Lung (tissue), 12 donors: Measurements from ENCODE around the gene CERS1. TPM values are rescaled to one million over a fixed set of nuclear protein-coding genes. Genes with fewer than 3 reads are reported as not detected.

Experiments
- ATAC-seq: fragments of 200-7000 bp; cut with Tn5 transposase; one replicate; pipeline ENCODE4 v1.9.1; 2020; ENCODE audit warnings: moderate number of reproducible peaks; ENCODE audit not compliant: insufficient read depth, low FRiP score
- DNase-seq, 3 donors: peaks; one replicate each; pipeline ENCODE4 v3.0.0-alpha.2; 2013 to 2017
- H3K27ac ChIP-seq, 2 donors: one replicate each; pipeline ENCODE4 v1.5.1; 2013; ENCODE audit warnings: mild to moderate bottlenecking in 2 of 2, moderate library complexity in 2 of 2, control low read depth in 1 of 2, inconsistent platforms in 1 of 2, low read depth in 1 of 2, low read length in 1 of 2
- H3K27me3 ChIP-seq, 3 donors: one replicate each; pipeline ENCODE4 v1.5.1; 2013; ENCODE audit warnings: low read length in 2 of 3; ENCODE audit not compliant: control insufficient read depth in 3 of 3, insufficient read depth in 3 of 3
- H3K36me3 ChIP-seq, 4 donors: one replicate each; pipeline ENCODE4 v1.5.1; 2013; ENCODE audit warnings: low read length in 4 of 4, mild to moderate bottlenecking in 1 of 4, moderate library complexity in 1 of 4; ENCODE audit not compliant: control insufficient read depth in 4 of 4, insufficient read depth in 4 of 4
- H3K4me1 ChIP-seq, 5 donors: one replicate each; pipeline ENCODE4 v1.5.1; 2013; ENCODE audit warnings: low read length in 5 of 5, mild to moderate bottlenecking in 2 of 5, moderate library complexity in 1 of 5; ENCODE audit not compliant: control insufficient read depth in 5 of 5, insufficient read depth in 5 of 5
- H3K4me3 ChIP-seq: one replicate; pipeline ENCODE4 v1.5.1; 2013; ENCODE audit warnings: mild to moderate bottlenecking, control low read depth, moderate library complexity
- H3K9ac ChIP-seq, 2 donors: one replicate each; pipeline ENCODE4 v1.5.1; 2013; ENCODE audit warnings: low read length in 2 of 2, control low read depth in 1 of 2; ENCODE audit not compliant: insufficient read depth in 1 of 2
- H3K9me3 ChIP-seq, 4 donors: one replicate each; pipeline ENCODE4 v1.5.1; 2013; ENCODE audit warnings: low read length in 3 of 4, mild to moderate bottlenecking in 1 of 4, moderate library complexity in 1 of 4; ENCODE audit not compliant: control insufficient read depth in 4 of 4, insufficient read depth in 3 of 4
- CTCF ChIP-seq: IDR thresholded peaks from 2 replicates; pipeline ENCODE4 v1.5.1; 2012; ENCODE audit warnings: mild to moderate bottlenecking; ENCODE audit errors: control extremely low read depth, extremely low read depth
- WGBS, 2 donors: extraction: QIAGEN DNeasy Blood & Tissue Kit; methylation state at CpG; one replicate each; pipeline ENCODE4 v1.1.7; 2013; 5-methylcytosine and 5-hydroxymethylcytosine counted together
- polyA plus RNA-seq, 2 donors: library from polyadenylated mRNA; stranded (reverse); fragments of 200-250 nt; gene quantifications; one replicate each; pipeline ENCODE4 v1.2.1, GENCODE V29; 2013
- total RNA-seq, 2 donors: library from RNA; depleted of rRNA in 1 of 2; stranded (reverse); fragments of >200 nt in 1 of 2; gene quantifications; one replicate each; pipeline ENCODE4 v1.2.1, GENCODE V29; 2014 to 2021
- donor health status: control.
- donor health status: control.
- donor health status: Bipolar disorder and iron deficiency.
- donor health status: healthy.
- donor health status: DM: yes; HTN: yes; CAD: no.

CERS1 gene
- total and polyA plus RNA-seq, 4 donors = 0.14 to 1.7 (median 0.35) TPM

GRCh38 chr19:18942692-18943091 is 46.7 kb upstream of the CERS1 start:
- Histone ChIP-seq H3K36me3 (peaks cover 0 to 3% (median under 1%) of the 10 kb centered on the region in 4 donors), H3K9me3 (no peaks in the 10 kb centered on the region), H3K27ac (no peak overlapping the region), H3K4me3 (no peak overlapping the region), H3K4me1 (peaks cover 0 to 12% (median 4%) of the 10 kb centered on the region in 5 donors), H3K27me3 (no peaks in the 10 kb centered on the region), H3K9ac (no peak overlapping the region)
- DNase-seq (no peak), ATAC-seq (no peak)
- no peak for TF ChIP-seq CTCF
- 90 to 91% methylated on average over 6 of the region's 6 CpGs for WGBS, 2 donors

- H3K36me3 ChIP-seq = peaks cover 0 to 3% (median 1%) of the 10 kb centered on the region in 4 donors
- DNase-seq (peak in 1 of 3 donors; percentile 16), ATAC-seq (no peak)
- H3K4me1 ChIP-seq = peaks cover 0 to 12% (median 4%) of the 10 kb centered on the region in 5 donors
- H3K4me3 ChIP-seq = no peak overlapping the region
- no peak for TF ChIP-seq CTCF
- peak overlapping the region in 1 of 2 donors; percentile 30 for H3K27ac ChIP-seq
- H3K9me3 ChIP-seq = no peaks in the 10 kb centered on the region
- WGBS, 2 donors = 56 to 59% methylated on average over 18 of the region's 18 CpGs
- H3K9ac ChIP-seq = peak overlapping the region in 1 of 2 donors; percentile 34
- no peaks in the 10 kb centered on the region for H3K27me3 ChIP-seq
Measured at GRCh38 chr19:18941628-18942354, 45.8 kb upstream of the CERS1 start.

GRCh38 chr19:18940769-18941627 is 45.0 kb upstream of the CERS1 start, which contains the start of gene HOMER3:
HOMER3 (minus strand) TSS chr19:18941217; CDS start chr19:18938982, 2,235 bp downstream.
- peaks cover 0 to 3% (median 1%) of the 10 kb centered on the region in 4 donors for H3K36me3 ChIP-seq
- peak; percentile 83 for ATAC-seq
- no peak for TF ChIP-seq CTCF
- H3K9me3 ChIP-seq = no peaks in the 10 kb centered on the region
- peak within 1 kb of the TSS; percentile 63 for H3K4me3 ChIP-seq
- peak within 1 kb of the TSS; percentile 25 to 34 for H3K9ac ChIP-seq
- peak; percentile 77 to 86 (median 80) for DNase-seq
- peak within 1 kb of the TSS; percentile 4 to 52 for H3K27ac ChIP-seq
- peaks cover 0 to 12% (median 4%) of the 10 kb centered on the region in 5 donors for H3K4me1 ChIP-seq
- WGBS, 2 donors = 1% methylated on average over 57 to 81 of the region's 81 CpGs
- no peaks in the 10 kb centered on the region for H3K27me3 ChIP-seq
